ENCODE results near the gene ATP6V1C2. TPM values are rescaled to one million over a fixed set of nuclear protein-coding genes. Genes with fewer than 3 reads are reported as not detected.

ATP6V1C2 gene
- total and polyA plus RNA-seq, 2 donors (not counting 3 experiments of a cell fraction or from before 2014, with no cell fraction given) = 0.03 to 0.13 TPM

DNA sequence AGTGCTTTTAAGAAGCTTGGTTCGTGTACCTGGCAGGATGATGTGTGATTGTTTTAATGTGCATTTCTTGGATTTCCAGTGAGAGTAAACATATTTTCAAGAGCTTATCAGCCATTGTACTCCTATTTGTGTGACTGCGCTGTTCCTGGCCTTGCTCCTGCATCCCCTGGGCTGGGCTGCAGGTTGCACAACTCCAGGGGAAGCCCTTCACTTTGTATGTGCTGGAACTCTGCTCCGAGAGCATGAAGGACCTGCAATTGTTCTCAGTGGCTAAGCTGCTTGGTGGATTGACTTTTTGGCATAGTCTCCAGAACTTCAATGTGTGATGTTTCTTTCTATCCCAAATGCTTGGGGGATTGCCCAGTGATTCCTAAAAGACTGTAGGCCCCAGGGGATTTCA lies 18.8 kb downstream of the ATP6V1C2 start:
- intact Hi-C loops (cut with micrococcal nuclease) (no loop called here), dilution Hi-C loops (cut with MboI; ENCODE audit: extremely low pct_ligation_motif_present, low sequenced_read_pairs) (no loop called here)
- no peak overlapping the region for H3K27ac ChIP-seq (ENCODE audit: insufficient read depth, low read depth, low read length)
- H2AFZ ChIP-seq (ENCODE audit: low read depth, low read length) = no peak overlapping the region
- no peaks in the 10 kb centered on the region for H3K79me2 ChIP-seq (ENCODE audit: control insufficient read depth, insufficient read depth, low read length)
- H3K9me3 ChIP-seq (replicated peaks; ENCODE audit: control insufficient read depth, insufficient read depth, low read length) = no peaks in the 10 kb centered on the region
- FAIRE-seq (no peak), DNase-seq (ENCODE audit: low read depth, low spot score) (no peak)
- no peak overlapping the region for H3K9ac ChIP-seq (replicated peaks; ENCODE audit: extremely low read depth, insufficient read depth, low read length)
- H4K20me1 ChIP-seq (replicated peaks; ENCODE audit: control insufficient read depth, extremely low read depth, insufficient read depth, low read length) = no peaks in the 10 kb centered on the region
- H3K4me3 ChIP-seq (replicated peaks in 1 of 3; ENCODE audit: insufficient read depth in 1 of 3, low read depth in 1 of 3, low read length in 3 of 3) = no peak overlapping the region
- TF ChIP-seq POLR2AphosphoS5 (IDR thresholded peaks at IDR 0.05; ENCODE audit: insufficient read depth, low read depth, low read length) (no peak), GATA2 (IDR thresholded peaks at IDR 0.05; ENCODE audit: insufficient read depth, insufficient read length, low read depth, low read length) (no peak), FOS (IDR thresholded peaks at IDR 0.05; ENCODE audit: borderline replicate concordance, insufficient read depth, low read length) (no peak), MYC (IDR thresholded peaks at IDR 0.05; ENCODE audit: low read depth, low read length) (no peak), EZH2 (IDR thresholded peaks at IDR 0.05; ENCODE audit: borderline replicate concordance, low read depth, low read length, severe bottlenecking) (no peak), POLR2A (IDR thresholded peaks at IDR 0.05; ENCODE audit: low read depth, low read length) (no peak)
- TF ChIP-seq, protein P1, sequence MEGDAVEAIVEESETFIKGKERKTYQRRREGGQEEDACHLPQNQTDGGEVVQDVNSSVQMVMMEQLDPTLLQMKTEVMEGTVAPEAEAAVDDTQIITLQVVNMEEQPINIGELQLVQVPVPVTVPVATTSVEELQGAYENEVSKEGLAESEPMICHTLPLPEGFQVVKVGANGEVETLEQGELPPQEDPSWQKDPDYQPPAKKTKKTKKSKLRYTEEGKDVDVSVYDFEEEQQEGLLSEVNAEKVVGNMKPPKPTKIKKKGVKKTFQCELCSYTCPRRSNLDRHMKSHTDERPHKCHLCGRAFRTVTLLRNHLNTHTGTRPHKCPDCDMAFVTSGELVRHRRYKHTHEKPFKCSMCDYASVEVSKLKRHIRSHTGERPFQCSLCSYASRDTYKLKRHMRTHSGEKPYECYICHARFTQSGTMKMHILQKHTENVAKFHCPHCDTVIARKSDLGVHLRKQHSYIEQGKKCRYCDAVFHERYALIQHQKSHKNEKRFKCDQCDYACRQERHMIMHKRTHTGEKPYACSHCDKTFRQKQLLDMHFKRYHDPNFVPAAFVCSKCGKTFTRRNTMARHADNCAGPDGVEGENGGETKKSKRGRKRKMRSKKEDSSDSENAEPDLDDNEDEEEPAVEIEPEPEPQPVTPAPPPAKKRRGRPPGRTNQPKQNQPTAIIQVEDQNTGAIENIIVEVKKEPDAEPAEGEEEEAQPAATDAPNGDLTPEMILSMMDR (IDR thresholded peaks at IDR 0.05; ENCODE audit: extremely low read depth in 1 of 2, insufficient read depth in 1 of 2, low read depth in 1 of 2, low read length in 2 of 2) = no peak
- TF ChIP-seq, protein P2, sequence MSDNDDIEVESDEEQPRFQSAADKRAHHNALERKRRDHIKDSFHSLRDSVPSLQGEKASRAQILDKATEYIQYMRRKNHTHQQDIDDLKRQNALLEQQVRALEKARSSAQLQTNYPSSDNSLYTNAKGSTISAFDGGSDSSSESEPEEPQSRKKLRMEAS (IDR thresholded peaks at IDR 0.05; ENCODE audit: insufficient read depth, insufficient read length) = no peak
- ChIA-PET CTCF (interaction anchor here (2.0 kb wide), 1 partner anchor 13 kb away, joined by 5 read pairs; no protein-coding TSS in a partner anchor), POLR2A (no interaction called here)
- H3K4me1 ChIP-seq (ENCODE audit: control insufficient read depth, extremely low read depth, insufficient read depth, low read length) = no peaks in the 10 kb centered on the region
- no peak overlapping the region for H3K4me2 ChIP-seq (ENCODE audit: insufficient read depth, low read length)
- no peaks in the 10 kb centered on the region for H3K9me1 ChIP-seq (replicated peaks; ENCODE audit: control insufficient read depth, extremely low read depth, insufficient read depth, low read length)
- H3K27me3 ChIP-seq (ENCODE audit: control insufficient read depth in 2 of 2, insufficient read depth in 2 of 2, low read length in 2 of 2) = peaks cover 3% of the 10 kb centered on the region in 2 experiments
- H3K36me3 ChIP-seq (ENCODE audit: control insufficient read depth in 2 of 2, extremely low read depth in 1 of 2, insufficient read depth in 2 of 2, low read length in 2 of 2) = no peaks in the 10 kb centered on the region
- BruUV-seq (replicated peaks) = no TSS peak

Measured in endothelial cell of umbilical vein (primary cell).